ENCODE data around the gene PLEKHS1. TPM values are rescaled to one million over a fixed set of nuclear protein-coding genes. Genes with fewer than 3 reads are reported as not detected.

The PLEKHS1 gene
- polyA plus RNA-seq, 3 donors from 2014 or later = not detected

DNA sequence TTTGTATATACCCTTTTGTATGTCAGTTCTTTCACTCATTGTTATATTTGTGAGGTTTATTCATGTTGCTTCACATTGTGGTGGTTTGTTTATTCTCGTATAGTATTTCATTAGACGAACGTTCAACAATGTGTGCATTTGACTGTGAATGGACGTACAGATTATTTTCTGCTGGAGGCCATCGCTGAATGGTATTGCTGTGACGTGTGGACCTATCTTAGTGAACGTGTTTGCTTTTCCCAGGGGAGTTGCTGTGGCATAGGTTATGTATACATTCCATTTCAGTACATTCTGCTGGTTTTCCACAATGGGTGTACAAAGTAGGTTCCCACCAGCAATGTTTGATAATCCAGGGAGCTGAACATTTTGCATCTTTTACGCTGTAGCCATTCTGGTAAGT, 31.1 kb upstream of the PLEKHS1 start:
- no peak for DNase-seq
- Mint-ChIP-seq H3K27ac (no peak overlapping the region), H3K4me3 (no peak overlapping the region), H3K36me3 (peaks cover 33 to 77% (median 41%) of the 10 kb centered on the region in 3 donors), H3K9me3 (no peaks in the 10 kb centered on the region), H3K4me1 (peaks cover 0 to 7% of the 10 kb centered on the region in 2 donors), H3K27me3 (ENCODE audit: low read depth in 3 of 3) (peaks cover 0 to 4% (median 0%) of the 10 kb centered on the region in 3 donors)

DNA sequence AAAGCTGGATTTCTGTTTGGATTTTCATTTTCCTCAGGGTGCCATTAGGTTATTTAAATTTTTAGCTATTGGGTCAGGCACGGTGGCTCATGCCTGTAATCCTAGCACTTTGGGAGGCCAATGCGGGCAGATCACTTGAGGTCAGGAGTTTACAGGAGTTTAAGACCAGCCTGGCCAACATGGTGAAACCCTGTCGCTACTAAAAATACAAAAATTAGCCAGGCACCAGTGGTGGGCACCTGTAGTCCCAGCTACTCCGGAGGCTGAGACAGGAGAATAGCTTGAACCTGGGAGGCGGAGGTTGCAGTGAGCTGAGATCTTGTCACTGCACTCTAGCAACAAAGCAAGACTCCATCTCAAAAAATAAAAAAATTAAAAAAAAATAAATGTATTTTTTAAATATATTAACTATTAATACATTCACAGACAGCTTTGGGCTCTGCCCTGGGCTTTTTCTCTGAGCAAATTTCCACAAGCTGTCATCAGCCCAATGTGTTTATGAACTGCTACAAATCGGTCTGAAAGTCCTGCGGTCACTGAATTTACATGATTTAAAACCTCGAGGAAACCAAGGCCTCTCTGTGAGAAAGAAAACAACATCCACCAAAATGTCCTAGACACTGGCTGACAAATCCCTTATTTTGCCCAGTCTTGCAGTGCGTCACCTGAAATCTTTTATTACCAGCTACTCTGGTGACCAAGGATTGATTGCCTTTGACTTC, 19.2 kb upstream of the PLEKHS1 start:
- Mint-ChIP-seq H3K4me3 (no peak overlapping the region), H3K36me3 (peaks cover 12 to 43% (median 39%) of the 10 kb centered on the region in 3 donors), H3K4me1 (no peaks in the 10 kb centered on the region), H3K9me3 (no peaks in the 10 kb centered on the region), H3K27ac (no peak overlapping the region), H3K27me3 (ENCODE audit: low read depth in 3 of 3) (no peaks in the 10 kb centered on the region)
- DNase-seq = no peak

DNA sequence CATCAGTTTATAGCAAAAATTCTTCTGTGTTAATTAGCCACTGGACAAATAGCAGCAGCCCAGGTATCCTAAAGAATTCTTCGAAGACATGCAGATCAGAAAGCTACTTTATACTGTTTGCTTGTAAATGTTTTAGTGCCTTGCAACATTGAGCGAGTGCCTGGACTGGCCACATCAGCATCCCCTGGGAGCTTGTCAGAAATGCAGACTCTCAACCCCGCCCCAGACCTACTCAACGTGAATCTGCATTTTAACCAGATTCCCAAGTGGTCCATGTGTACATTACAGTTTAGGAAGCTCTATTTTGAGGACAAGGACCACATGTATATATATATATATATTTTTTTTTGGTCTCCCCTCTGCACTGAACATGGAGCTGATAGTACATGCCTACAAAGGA, 18.5 kb upstream of the PLEKHS1 start:
- H3K9me3 Mint-ChIP-seq = no peaks in the 10 kb centered on the region
- peaks cover 8 to 39% (median 36%) of the 10 kb centered on the region in 3 donors for H3K36me3 Mint-ChIP-seq
- H3K4me3 Mint-ChIP-seq = no peak overlapping the region
- H3K27me3 Mint-ChIP-seq (ENCODE audit: low read depth in 3 of 3) = no peaks in the 10 kb centered on the region
- H3K27ac Mint-ChIP-seq = no peak overlapping the region
- no peaks in the 10 kb centered on the region for H3K4me1 Mint-ChIP-seq
- no peak for DNase-seq

DNA sequence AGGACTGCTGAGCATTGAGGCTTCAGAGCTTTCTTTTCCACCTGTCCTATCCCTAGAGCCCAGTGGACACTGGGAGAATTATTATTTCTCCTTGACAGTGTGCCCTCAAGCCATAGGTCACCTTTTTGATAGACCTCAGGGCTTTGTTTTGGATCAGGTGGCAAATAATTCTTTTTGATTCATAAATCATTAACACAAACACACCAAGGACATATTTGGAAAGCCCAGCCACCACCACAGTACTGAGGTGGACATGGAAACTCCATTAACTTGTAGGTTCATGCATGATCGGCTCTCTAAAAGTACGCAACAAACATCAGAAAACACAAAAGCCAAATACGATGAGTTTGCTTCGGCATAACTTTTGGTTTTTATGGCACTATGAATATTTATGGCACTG, 17.8 kb upstream of the PLEKHS1 start:
- H3K36me3 Mint-ChIP-seq = peaks cover 1 to 35% (median 29%) of the 10 kb centered on the region in 3 donors
- no peaks in the 10 kb centered on the region for H3K4me1 Mint-ChIP-seq
- no peak overlapping the region for H3K4me3 Mint-ChIP-seq
- no peaks in the 10 kb centered on the region for H3K27me3 Mint-ChIP-seq (ENCODE audit: low read depth in 3 of 3)
- no peak for DNase-seq
- H3K9me3 Mint-ChIP-seq = no peaks in the 10 kb centered on the region
- no peak overlapping the region for H3K27ac Mint-ChIP-seq

DNA sequence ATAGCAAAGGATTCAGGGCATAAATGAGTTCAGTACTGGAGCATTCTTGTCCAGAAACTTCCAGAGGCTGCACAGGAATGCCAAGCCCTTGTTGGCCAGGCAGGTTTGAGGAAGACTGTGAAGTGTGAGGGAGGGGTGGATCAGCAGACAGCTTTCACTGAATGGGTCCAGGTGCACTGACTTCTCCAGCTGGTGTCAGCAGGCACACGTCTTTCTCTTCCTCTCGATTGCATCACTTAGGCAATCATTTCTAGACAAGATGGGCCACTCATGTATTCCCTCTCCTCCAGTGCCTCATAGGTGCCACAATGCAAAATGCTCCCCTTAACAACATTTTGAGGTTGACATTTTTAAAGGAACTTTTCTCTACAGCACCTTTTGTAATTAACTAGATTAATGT, 15.6 kb upstream of the PLEKHS1 start:
- peaks cover 0 to 3% (median under 1%) of the 10 kb centered on the region in 3 donors for H3K27me3 Mint-ChIP-seq (ENCODE audit: low read depth in 3 of 3)
- H3K9me3 Mint-ChIP-seq = peaks cover 0 to 3% (median 0%) of the 10 kb centered on the region in 6 donors
- no peak overlapping the region for H3K27ac Mint-ChIP-seq
- H3K36me3 Mint-ChIP-seq = peaks cover 0 to 24% (median 13%) of the 10 kb centered on the region in 3 donors
- DNase-seq = no peak
- no peaks in the 10 kb centered on the region for H3K4me1 Mint-ChIP-seq
- no peak overlapping the region for H3K4me3 Mint-ChIP-seq

DNA sequence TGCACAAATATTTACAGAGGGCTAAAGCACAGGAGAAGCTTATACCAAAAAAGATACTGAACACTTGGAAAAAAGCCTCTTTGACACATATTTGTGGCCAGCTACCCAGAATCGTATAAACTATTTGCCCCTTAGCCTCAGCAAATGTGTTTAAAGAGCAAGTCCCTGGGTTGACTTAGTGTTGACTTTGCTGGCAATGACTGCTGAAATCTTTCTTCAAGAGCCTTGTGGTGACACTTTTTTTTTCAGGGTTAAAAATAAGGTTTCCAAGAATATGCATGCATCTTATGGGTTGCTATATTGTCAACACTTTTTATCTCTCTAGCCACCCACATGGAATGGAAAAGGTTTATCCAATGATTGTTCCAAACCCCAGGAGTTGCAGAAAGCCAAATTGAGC, 14.9 kb upstream of the PLEKHS1 start:
- no peak overlapping the region for H3K4me3 Mint-ChIP-seq
- H3K4me1 Mint-ChIP-seq = no peaks in the 10 kb centered on the region
- H3K36me3 Mint-ChIP-seq = peaks cover 0 to 24% (median 10%) of the 10 kb centered on the region in 3 donors
- H3K27me3 Mint-ChIP-seq (ENCODE audit: low read depth in 3 of 3) = peaks cover 0 to 3% (median 1%) of the 10 kb centered on the region in 3 donors
- DNase-seq = no peak
- H3K27ac Mint-ChIP-seq = no peak overlapping the region
- H3K9me3 Mint-ChIP-seq = peaks cover 0 to 3% (median 0%) of the 10 kb centered on the region in 6 donors

DNA sequence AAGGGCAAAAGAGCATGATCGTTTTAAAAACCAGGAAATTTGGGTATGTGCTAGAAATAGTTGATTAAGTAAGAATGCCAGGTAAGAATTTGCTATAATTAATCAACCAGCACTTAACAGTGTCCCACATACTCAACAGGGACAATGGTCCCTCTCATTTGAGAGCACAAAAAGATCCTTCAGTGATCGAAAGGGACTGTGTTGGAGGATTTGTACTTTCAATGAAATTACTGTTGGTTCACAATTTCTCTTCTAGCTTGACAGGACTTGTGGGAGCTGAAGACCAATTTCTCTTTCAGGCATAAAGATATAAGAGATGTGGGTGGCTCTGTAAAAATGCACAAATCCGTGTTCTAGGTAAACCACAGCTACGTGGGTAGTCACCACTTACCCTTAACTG, 12.5 kb upstream of the PLEKHS1 start:
- no peak for DNase-seq
- Mint-ChIP-seq H3K27me3 (ENCODE audit: low read depth in 3 of 3) (peaks cover under 1 to 3% (median 1%) of the 10 kb centered on the region in 3 donors), H3K36me3 (peaks cover 0 to 13% (median 2%) of the 10 kb centered on the region in 3 donors), H3K27ac (no peak overlapping the region), H3K4me1 (no peaks in the 10 kb centered on the region), H3K4me3 (no peak overlapping the region), H3K9me3 (peaks cover 0 to 3% (median 0%) of the 10 kb centered on the region in 6 donors)

DNA sequence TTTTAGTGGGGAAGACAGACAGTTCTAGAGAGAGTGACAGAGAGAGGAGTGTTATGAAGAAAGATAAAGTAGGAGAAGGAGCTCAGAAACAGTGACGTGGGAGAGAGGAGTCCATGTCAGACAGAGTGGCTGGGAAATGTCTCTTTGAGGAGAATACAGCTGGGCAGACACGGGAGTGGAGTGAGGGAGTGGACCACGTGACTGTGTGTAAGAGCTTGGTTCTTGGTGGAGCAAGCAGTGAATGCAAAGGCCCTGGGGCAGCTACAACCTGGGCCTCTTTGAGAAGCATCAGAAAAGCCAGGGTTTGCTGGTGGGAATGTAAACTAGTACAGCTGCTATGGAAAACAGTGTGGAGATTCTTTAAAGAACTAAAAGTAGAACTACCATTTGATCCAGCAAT, 11.9 kb upstream of the PLEKHS1 start:
- no peak for DNase-seq
- Mint-ChIP-seq H3K27me3 (ENCODE audit: low read depth in 3 of 3) (peaks cover 1 to 5% (median 4%) of the 10 kb centered on the region in 3 donors), H3K4me3 (no peak overlapping the region), H3K9me3 (peaks cover 0 to 3% (median 0%) of the 10 kb centered on the region in 6 donors), H3K27ac (no peak overlapping the region), H3K36me3 (peaks cover 0 to 8% (median 0%) of the 10 kb centered on the region in 3 donors), H3K4me1 (no peaks in the 10 kb centered on the region)

DNA sequence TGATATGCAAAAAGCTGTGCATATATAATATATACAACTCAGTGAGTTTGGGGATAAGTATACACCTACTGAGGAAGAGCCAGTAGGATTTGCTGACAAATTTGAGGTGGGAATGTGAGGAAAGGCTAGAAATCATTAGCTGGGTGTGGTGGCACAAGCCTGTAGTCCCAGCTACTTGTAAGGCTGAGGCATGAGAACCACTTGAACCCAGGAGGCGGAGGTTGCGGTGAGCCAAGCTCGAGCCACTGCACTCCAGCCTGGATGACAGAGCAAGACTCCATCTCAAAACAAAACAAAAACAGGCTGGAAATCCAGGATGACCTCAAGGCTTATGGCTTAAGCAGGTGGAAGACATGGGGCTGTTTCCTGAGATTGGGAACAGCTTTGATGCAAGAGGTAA, 10.6 kb upstream of the PLEKHS1 start:
- no peaks in the 10 kb centered on the region for H3K4me1 Mint-ChIP-seq
- peaks cover 1 to 5% (median 4%) of the 10 kb centered on the region in 3 donors for H3K27me3 Mint-ChIP-seq (ENCODE audit: low read depth in 3 of 3)
- no peak for DNase-seq
- no peak overlapping the region for H3K4me3 Mint-ChIP-seq
- peaks cover 0 to 9% (median 0%) of the 10 kb centered on the region in 3 donors for H3K36me3 Mint-ChIP-seq
- peaks cover 0 to 3% (median 0%) of the 10 kb centered on the region in 6 donors for H3K9me3 Mint-ChIP-seq
- H3K27ac Mint-ChIP-seq = no peak overlapping the region

DNA sequence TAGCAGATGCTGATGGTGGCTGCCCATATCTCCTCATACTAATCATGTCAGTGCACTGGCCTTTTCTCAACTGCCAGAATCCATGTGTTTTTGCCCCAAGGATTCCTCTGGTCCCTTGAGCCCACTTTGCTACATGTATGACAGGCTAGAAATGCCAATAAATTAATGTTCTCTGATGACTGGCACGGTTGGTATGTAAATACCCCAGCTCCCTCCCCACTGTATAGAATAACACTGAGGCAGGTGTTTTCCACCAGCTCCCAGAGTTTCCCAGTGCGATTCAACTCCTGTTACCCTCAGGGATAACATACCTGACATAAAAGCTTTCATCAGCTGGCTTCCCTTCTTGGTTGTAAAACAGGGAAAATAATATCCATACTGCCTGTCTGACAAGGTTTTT, 9.0 kb upstream of the PLEKHS1 start:
- no peaks in the 10 kb centered on the region for H3K4me1 Mint-ChIP-seq
- no peak overlapping the region for H3K4me3 Mint-ChIP-seq
- H3K9me3 Mint-ChIP-seq = peaks cover 0 to 3% (median 0%) of the 10 kb centered on the region in 6 donors
- no peak overlapping the region for H3K27ac Mint-ChIP-seq
- H3K36me3 Mint-ChIP-seq = peaks cover 0 to 11% (median 0%) of the 10 kb centered on the region in 3 donors
- H3K27me3 Mint-ChIP-seq (ENCODE audit: low read depth in 3 of 3) = peaks cover 1 to 8% (median 5%) of the 10 kb centered on the region in 3 donors
- no peak for DNase-seq

DNA sequence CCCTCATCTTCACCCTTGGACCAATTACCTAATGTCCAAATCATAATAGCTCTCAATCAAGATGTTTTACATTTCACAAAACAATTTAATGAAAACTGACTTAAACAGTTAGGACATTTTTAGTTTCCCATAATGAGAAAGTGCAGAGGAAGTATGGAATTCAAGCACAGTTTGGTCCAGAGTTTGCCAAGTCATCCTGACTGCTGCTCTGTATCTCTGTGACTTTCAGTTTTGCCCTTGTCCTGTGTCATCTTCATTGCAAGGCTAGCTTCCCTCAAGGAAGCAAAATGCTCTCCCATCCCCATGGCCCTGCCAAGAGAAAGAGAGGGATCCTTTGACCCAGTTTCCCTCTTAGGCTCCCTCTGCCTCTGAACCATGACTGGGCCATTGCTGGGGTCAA, 7.9 kb upstream of the PLEKHS1 start:
- no peak overlapping the region for H3K27ac Mint-ChIP-seq
- H3K36me3 Mint-ChIP-seq = peaks cover 0 to 11% (median 0%) of the 10 kb centered on the region in 3 donors
- peaks cover 1 to 8% (median 5%) of the 10 kb centered on the region in 3 donors for H3K27me3 Mint-ChIP-seq (ENCODE audit: low read depth in 3 of 3)
- DNase-seq = no peak
- no peak overlapping the region for H3K4me3 Mint-ChIP-seq
- H3K4me1 Mint-ChIP-seq = no peaks in the 10 kb centered on the region
- peaks cover 0 to 3% (median 0%) of the 10 kb centered on the region in 6 donors for H3K9me3 Mint-ChIP-seq

DNA sequence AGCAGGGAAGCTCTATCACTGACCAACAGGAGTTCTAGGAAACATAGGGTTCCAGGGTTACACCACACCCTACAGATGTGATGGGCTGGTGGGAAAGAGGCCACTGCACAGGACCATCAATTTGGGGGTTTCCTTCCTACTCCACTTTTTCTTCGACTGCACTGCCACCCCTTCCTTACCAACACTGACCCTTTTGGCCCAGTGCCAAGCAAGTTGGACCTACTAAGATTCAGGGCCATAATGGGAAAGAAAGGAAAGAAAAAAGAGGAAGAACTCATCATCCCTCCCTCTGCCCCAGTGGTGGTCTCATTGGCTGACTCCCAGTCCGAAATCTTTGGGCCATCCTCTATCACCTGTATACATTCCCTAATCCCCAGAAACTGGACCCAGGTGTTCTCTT, 6.1 kb upstream of the PLEKHS1 start:
- Mint-ChIP-seq H3K4me3 (no peak overlapping the region), H3K36me3 (peaks cover 0 to 7% (median 0%) of the 10 kb centered on the region in 3 donors), H3K4me1 (no peaks in the 10 kb centered on the region), H3K27ac (no peak overlapping the region), H3K9me3 (no peaks in the 10 kb centered on the region), H3K27me3 (ENCODE audit: low read depth in 3 of 3) (peaks cover 1 to 11% (median 5%) of the 10 kb centered on the region in 3 donors)
- DNase-seq = no peak

DNA sequence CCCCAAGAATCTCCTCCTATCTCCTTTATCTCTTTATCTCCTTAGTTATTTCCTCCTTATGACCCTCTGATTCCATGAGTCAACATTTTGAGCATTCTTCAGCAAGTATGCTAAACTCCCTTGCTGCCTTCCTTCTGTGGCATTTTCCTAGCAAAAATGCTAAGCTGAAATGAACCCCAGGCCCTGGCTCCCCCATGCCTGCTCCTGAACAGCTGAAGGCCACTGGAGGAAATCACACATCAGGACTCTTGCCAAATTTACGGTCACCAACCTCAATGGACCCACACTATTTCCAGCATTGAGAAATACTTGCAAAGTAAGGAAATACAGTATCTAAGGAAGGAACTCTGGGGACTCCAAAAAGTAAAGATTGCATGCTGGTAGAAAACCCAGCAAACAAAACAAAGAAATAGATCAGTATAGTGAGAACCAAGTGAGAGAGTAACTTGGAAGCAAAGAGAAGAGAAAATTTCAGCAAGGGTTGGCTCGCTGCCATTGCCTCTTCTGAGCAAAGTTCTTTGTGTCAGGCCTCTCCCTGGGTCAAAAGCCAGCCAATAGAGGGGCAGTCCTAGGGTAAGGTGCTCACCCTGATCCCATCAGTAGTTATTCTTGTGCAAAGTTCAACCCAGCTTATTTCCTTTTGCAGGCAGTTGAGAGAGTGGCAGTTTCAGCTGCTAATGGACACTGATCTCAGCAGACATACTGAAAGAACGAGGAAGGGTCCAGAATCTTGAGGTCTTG, 5.1 kb upstream of the PLEKHS1 start:
- no peak overlapping the region for H3K27ac Mint-ChIP-seq
- DNase-seq = no peak
- peaks cover 0 to 11% (median 2%) of the 10 kb centered on the region in 3 donors for H3K27me3 Mint-ChIP-seq (ENCODE audit: low read depth in 3 of 3)
- H3K4me3 Mint-ChIP-seq = no peak overlapping the region
- H3K4me1 Mint-ChIP-seq = no peaks in the 10 kb centered on the region
- H3K9me3 Mint-ChIP-seq = no peaks in the 10 kb centered on the region
- H3K36me3 Mint-ChIP-seq = peaks cover 0 to 3% (median 0%) of the 10 kb centered on the region in 3 donors

DNA sequence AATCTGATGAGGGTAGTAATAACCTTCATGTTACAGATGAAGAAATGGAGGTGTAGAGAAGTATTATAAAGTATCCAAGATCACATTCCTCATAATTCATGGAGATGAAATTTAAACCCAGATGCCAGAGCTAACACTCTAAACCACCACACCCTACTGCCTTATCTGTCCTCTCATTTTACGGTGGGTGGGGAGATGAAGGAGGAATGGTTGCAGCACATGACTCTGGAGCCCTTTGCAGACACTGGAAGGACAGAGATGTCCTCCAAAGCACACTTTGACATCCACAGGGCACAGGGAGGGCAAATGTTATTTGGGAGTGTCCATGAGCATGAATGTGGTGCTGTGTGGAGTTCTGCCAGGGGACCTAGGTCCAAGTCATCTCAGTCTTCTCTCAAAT, 1.1 kb downstream of the PLEKHS1 start:
- Mint-ChIP-seq H3K27me3 (ENCODE audit: low read depth in 3 of 3) (peaks cover 2 to 5% (median 3%) of the 10 kb centered on the region in 3 donors), H3K36me3 (no peaks in the 10 kb centered on the region), H3K27ac (no peak overlapping the region), H3K4me3 (no peak overlapping the region), H3K4me1 (no peaks in the 10 kb centered on the region), H3K9me3 (no peaks in the 10 kb centered on the region)
- no peak for DNase-seq

All from immature natural killer cell (primary cell).